ENCODE data around the gene MOCS2.

DNA sequence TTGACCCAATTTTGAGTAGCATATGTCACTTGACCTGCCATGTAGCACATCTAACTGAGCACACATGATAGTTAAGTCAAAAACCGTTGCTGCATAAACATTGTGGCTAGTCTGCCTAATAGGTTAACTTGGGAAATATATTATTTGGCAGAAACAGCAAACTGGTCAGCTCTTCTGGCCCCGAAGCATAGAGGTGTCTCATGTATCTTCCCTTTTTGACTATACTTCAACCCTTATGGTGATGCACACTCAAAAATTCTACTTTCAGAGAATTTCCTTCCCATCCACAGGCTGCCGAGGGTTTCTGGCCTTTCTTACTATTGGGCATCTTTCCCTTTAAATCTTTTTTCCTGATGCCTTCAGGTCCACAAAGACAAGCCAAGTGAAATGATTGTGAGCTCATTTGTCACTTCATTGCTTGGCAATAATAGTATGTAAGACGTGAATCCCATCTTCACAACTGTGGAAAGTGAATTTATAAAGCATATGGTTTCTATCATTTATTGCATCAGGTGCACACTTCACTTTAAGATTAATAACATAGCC, 41.2 kb downstream of the MOCS2 start:
- TF ChIP-seq POLR2A (IDR thresholded peaks at IDR 0.05) = no peak
- TF ChIP-seq, protein P1, sequence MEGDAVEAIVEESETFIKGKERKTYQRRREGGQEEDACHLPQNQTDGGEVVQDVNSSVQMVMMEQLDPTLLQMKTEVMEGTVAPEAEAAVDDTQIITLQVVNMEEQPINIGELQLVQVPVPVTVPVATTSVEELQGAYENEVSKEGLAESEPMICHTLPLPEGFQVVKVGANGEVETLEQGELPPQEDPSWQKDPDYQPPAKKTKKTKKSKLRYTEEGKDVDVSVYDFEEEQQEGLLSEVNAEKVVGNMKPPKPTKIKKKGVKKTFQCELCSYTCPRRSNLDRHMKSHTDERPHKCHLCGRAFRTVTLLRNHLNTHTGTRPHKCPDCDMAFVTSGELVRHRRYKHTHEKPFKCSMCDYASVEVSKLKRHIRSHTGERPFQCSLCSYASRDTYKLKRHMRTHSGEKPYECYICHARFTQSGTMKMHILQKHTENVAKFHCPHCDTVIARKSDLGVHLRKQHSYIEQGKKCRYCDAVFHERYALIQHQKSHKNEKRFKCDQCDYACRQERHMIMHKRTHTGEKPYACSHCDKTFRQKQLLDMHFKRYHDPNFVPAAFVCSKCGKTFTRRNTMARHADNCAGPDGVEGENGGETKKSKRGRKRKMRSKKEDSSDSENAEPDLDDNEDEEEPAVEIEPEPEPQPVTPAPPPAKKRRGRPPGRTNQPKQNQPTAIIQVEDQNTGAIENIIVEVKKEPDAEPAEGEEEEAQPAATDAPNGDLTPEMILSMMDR (IDR thresholded peaks at IDR 0.05) = no peak

Measured in uterus (tissue), 2 donors.